ENCODE data around the gene DISC1. TPM values are rescaled to one million over a fixed set of nuclear protein-coding genes. Genes with fewer than 3 reads are reported as not detected.

DISC1 gene
- total and polyA plus RNA-seq, 2 donors (not counting 1 experiment from before 2014, with no cell fraction given): 2.7 to 4.3 TPM

DNA sequence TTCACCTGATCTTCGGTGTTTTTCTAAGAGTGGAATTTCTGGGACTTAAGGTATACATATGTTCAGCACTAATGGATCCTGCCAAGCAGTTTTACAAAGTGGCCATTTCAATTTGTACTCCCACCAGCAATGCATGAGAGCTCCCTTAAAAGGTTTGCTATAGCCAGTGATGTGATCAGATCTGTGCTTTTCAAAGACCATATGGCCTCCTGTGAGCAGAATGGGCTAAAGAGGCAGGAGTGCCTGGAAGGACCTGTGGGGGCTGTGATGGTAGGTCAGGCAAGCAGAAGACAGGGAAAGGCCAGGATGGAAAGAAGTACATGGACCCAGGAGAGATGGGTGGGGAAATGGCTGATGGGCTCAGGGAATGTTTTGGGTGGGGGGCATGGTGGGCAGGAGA, 252.7 kb downstream of the DISC1 start:
- H3K27me3 Mint-ChIP-seq: no peaks in the 10 kb centered on the region
- H3K27ac ChIP-seq (ENCODE audit: low read length in 2 of 2): no peak overlapping the region
- no peak overlapping the region for H3K27ac Mint-ChIP-seq
- no peaks in the 10 kb centered on the region for H3K36me3 ChIP-seq (replicated peaks in 1 of 2; ENCODE audit: control extremely low read depth in 1 of 2, control insufficient read depth in 1 of 2, extremely low read depth in 1 of 2, insufficient read depth in 2 of 2, low read length in 1 of 2)
- TF ChIP-seq EZH2 (IDR thresholded peaks at IDR 0.05; ENCODE audit: borderline replicate concordance, insufficient read depth, low read depth, low read length, poor library complexity, severe bottlenecking): no peak
- TF ChIP-seq, protein P1, sequence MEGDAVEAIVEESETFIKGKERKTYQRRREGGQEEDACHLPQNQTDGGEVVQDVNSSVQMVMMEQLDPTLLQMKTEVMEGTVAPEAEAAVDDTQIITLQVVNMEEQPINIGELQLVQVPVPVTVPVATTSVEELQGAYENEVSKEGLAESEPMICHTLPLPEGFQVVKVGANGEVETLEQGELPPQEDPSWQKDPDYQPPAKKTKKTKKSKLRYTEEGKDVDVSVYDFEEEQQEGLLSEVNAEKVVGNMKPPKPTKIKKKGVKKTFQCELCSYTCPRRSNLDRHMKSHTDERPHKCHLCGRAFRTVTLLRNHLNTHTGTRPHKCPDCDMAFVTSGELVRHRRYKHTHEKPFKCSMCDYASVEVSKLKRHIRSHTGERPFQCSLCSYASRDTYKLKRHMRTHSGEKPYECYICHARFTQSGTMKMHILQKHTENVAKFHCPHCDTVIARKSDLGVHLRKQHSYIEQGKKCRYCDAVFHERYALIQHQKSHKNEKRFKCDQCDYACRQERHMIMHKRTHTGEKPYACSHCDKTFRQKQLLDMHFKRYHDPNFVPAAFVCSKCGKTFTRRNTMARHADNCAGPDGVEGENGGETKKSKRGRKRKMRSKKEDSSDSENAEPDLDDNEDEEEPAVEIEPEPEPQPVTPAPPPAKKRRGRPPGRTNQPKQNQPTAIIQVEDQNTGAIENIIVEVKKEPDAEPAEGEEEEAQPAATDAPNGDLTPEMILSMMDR (IDR thresholded peaks at IDR 0.05): no peak
- no peak overlapping the region for H3K9ac ChIP-seq (ENCODE audit: low read length)
- peaks cover 0 to 14% (median 2%) of the 10 kb centered on the region in 3 donors for H3K9me3 ChIP-seq (ENCODE audit: control extremely low read depth in 1 of 3, control insufficient read depth in 2 of 3, insufficient read depth in 1 of 3, low read length in 2 of 3)
- no peak overlapping the region for H2AFZ ChIP-seq (ENCODE audit: insufficient read depth, low read depth, low read length, poor library complexity, severe bottlenecking)
- POLR2A ChIA-PET: no interaction called here
- intact Hi-C loops (cut with micrococcal nuclease): no loop called here
- CTCF ChIA-PET: no interaction called here
- H3K4me2 ChIP-seq (replicated peaks; ENCODE audit: low read depth, low read length, poor library complexity, severe bottlenecking): no peak overlapping the region
- ATAC-seq (ENCODE audit: low read depth) (no peak), DNase-seq (no peak)
- no peaks in the 10 kb centered on the region for H3K79me2 ChIP-seq (ENCODE audit: control insufficient read depth, insufficient read depth, low read length)
- no peaks in the 10 kb centered on the region for H3K4me1 Mint-ChIP-seq
- H3K4me3 ChIP-seq (ENCODE audit: control extremely low read depth in 1 of 5, extremely low read depth in 1 of 5, insufficient read depth in 1 of 5, low read depth in 2 of 5, low read length in 4 of 5): no peak overlapping the region
- H4K20me1 ChIP-seq (ENCODE audit: control insufficient read depth, insufficient read depth, low read length, poor library complexity, severe bottlenecking): no peaks in the 10 kb centered on the region
- no peaks in the 10 kb centered on the region for H3K9me3 Mint-ChIP-seq (ENCODE audit: insufficient read depth)
- no peaks in the 10 kb centered on the region for H3K27me3 ChIP-seq (replicated peaks in 1 of 4; ENCODE audit: control extremely low read depth in 1 of 4, control insufficient read depth in 3 of 4, insufficient read depth in 4 of 4, low read length in 3 of 4)
- no peaks in the 10 kb centered on the region for H3K4me1 ChIP-seq (ENCODE audit: control insufficient read depth in 2 of 2, insufficient read depth in 2 of 2, low read length in 2 of 2)
- WGBS (ENCODE audit: insufficient coverage): 60% methylated on average over 1 of the region's 1 CpG
- no peak overlapping the region for H3K4me3 Mint-ChIP-seq

DNA sequence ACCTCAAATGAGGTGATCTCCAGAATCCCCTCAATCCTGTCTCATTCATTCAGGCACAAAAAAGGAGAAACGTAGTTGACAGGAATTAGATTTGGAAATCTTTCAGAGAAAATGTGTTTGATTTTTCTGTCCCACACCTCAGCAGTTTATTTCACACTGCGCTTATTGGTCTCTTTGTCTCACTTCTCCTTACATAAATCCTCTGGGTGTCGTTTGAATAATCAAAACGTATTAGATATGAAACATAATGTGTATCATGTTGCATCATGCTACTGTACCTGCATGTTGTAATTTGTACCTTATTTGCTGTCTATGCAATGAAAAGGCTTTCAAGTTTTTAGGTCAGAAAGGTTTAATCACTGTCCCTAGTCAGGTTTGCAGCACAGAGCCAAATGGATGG, 255.7 kb downstream of the DISC1 start:
- Mint-ChIP-seq H3K4me1 (no peaks in the 10 kb centered on the region), H3K27ac (no peak overlapping the region), H3K9me3 (ENCODE audit: insufficient read depth) (no peaks in the 10 kb centered on the region), H3K27me3 (no peaks in the 10 kb centered on the region), H3K4me3 (no peak overlapping the region)
- Histone ChIP-seq H4K20me1 (ENCODE audit: control insufficient read depth, insufficient read depth, low read length, poor library complexity, severe bottlenecking) (no peaks in the 10 kb centered on the region), H3K27ac (ENCODE audit: low read length in 2 of 2) (no peak overlapping the region), H3K4me2 (replicated peaks; ENCODE audit: low read depth, low read length, poor library complexity, severe bottlenecking) (no peak overlapping the region), H3K4me1 (ENCODE audit: control insufficient read depth in 2 of 2, insufficient read depth in 2 of 2, low read length in 2 of 2) (no peaks in the 10 kb centered on the region), H2AFZ (ENCODE audit: insufficient read depth, low read depth, low read length, poor library complexity, severe bottlenecking) (no peak overlapping the region), H3K27me3 (replicated peaks in 1 of 4; ENCODE audit: control extremely low read depth in 1 of 4, control insufficient read depth in 3 of 4, insufficient read depth in 4 of 4, low read length in 3 of 4) (no peaks in the 10 kb centered on the region), H3K79me2 (ENCODE audit: control insufficient read depth, insufficient read depth, low read length) (no peaks in the 10 kb centered on the region), H3K4me3 (ENCODE audit: control extremely low read depth in 1 of 5, extremely low read depth in 1 of 5, insufficient read depth in 1 of 5, low read depth in 2 of 5, low read length in 4 of 5) (no peak overlapping the region), H3K9ac (ENCODE audit: low read length) (no peak overlapping the region), H3K9me3 (ENCODE audit: control extremely low read depth in 1 of 3, control insufficient read depth in 2 of 3, insufficient read depth in 1 of 3, low read length in 2 of 3) (no peaks in the 10 kb centered on the region), H3K36me3 (replicated peaks in 1 of 2; ENCODE audit: control extremely low read depth in 1 of 2, control insufficient read depth in 1 of 2, extremely low read depth in 1 of 2, insufficient read depth in 2 of 2, low read length in 1 of 2) (no peaks in the 10 kb centered on the region)
- DNase-seq (no peak), ATAC-seq (ENCODE audit: low read depth) (no peak)
- TF ChIP-seq, protein P1 (IDR thresholded peaks at IDR 0.05): no peak
- TF ChIP-seq EZH2 (IDR thresholded peaks at IDR 0.05; ENCODE audit: borderline replicate concordance, insufficient read depth, low read depth, low read length, poor library complexity, severe bottlenecking): no peak
- no CpG with 5 or more reads among the region's 4 CpGs for WGBS (ENCODE audit: insufficient coverage)
- intact Hi-C loops (cut with micrococcal nuclease): no loop called here
- ChIA-PET CTCF (no interaction called here), POLR2A (no interaction called here)
